Activated T-cell treated with anti-CD3 and anti-CD28 coated beads, Interleukin-2, amount 50 U/mL, for 48 hours (primary cell): Measurements from ENCODE around the gene RBMY1J.
"Not testable (repeated sequence)": the region's sequence is repeated elsewhere in the genome, so short reads cannot be mapped to it uniquely, and the experiment has no call there.

Source experiments
- DNase-seq, 2 experiments: peaks; one replicate each; pipeline ENCODE4 v3.0.0-alpha.2; 2020

The RBMY1J gene

GRCh38 chrY:22403110-22403509 is at the start of gene RBMY1J:
TSS of gene RBMY1J (plus strand) at chrY:22403410. CDS start at chrY:22405448, 2,038 bp downstream.
- not testable (repeated sequence) for DNase-seq

- no peak for DNase-seq
These were observed 35.8 kb upstream of the RBMY1J start for GRCh38 chrY:22367416-22367815.

- no peak for DNase-seq
These were observed 32.6 kb upstream of the RBMY1J start for GRCh38 chrY:22370623-22371022.

- no peak for DNase-seq
These were observed 29.7 kb upstream of the RBMY1J start for GRCh38 chrY:22373494-22373893.

- not testable (repeated sequence) for DNase-seq
These were observed 41.6 kb downstream of the RBMY1J start for GRCh38 chrY:22444718-22445396.

GRCh38 chrY:22455522-22455921 is 52.3 kb downstream of the RBMY1J start:
- DNase-seq = not testable (repeated sequence)

- DNase-seq = not testable (repeated sequence)
These were observed 58.8 kb downstream of the RBMY1J start for GRCh38 chrY:22461962-22462361.
